SK-N-SH (cell line): Measurements from ENCODE around the gene UNC13D. TPM values are rescaled to one million over a fixed set of nuclear protein-coding genes. Genes with fewer than 3 reads are reported as not detected.

Experiments
- CTCF ChIA-PET: fragments of 300-600, 350-600 bp; formaldehyde crosslinking; extraction: SDS; loops from one replicate; lab custom pipeline; 2021; lab: Yijun Ruan, JAX
- POLR2A ChIA-PET: fragments of 350-600 bp; sonication (Branson Sonifier 250); formaldehyde crosslinking; extraction: SDS; loops from one replicate; lab custom pipeline; 2020; ENCODE audit warnings: antibody characterized with exemption, inconsistent platforms; lab: Yijun Ruan, JAX
- DNase-seq: peaks from one replicate; pipeline ENCODE4 v3.0.0; 2012
- H2AFZ ChIP-seq: fragments of 200-600 bp; sonication (generic); 2 replicates; pipeline ENCODE4 v1.8.1; 2016; ENCODE audit warnings: antibody characterized with exemption, mild to moderate bottlenecking, low read depth
- H3F3A ChIP-seq: fragments of 200-600 bp; sonication (generic); replicated peaks from 2 replicates; pipeline ENCODE3; 2016; ENCODE audit warnings: antibody characterized with exemption, mild to moderate bottlenecking; ENCODE audit not compliant: insufficient read depth
- H3K27ac ChIP-seq, 2 experiments: fragments of 200-500 bp in 1 of 2; fragments of 200-600 bp in 1 of 2; sonication (Bioruptor generic) in 1 of 2; sonication (generic), shearing (Covaris generic) in 1 of 2; 2 replicates each; pipeline versions ENCODE4 v1.5.1 to v1.6.1; 2014 to 2016; ENCODE audit warnings: low read depth in 2 of 2, inconsistent platforms in 1 of 2, low read length in 1 of 2, mild to moderate bottlenecking in 1 of 2, mixed read lengths in 1 of 2
- H3K27me3 ChIP-seq: fragments of 200-600 bp; sonication (generic), shearing (Covaris generic); 2 replicates; pipeline ENCODE4 v1.6.1; 2016; ENCODE audit warnings: mixed run types; ENCODE audit not compliant: insufficient read depth
- H3K36me3 ChIP-seq, 2 experiments: fragments of 200-500 bp in 1 of 2; fragments of 200-600 bp in 1 of 2; sonication (Bioruptor generic) in 1 of 2; sonication (generic) in 1 of 2; replicated peaks in 1 of 2; 2 replicates each; pipeline versions ENCODE3 to v1.5.1; 2014 to 2016; ENCODE audit warnings: low read length in 1 of 2, mild to moderate bottlenecking in 1 of 2; ENCODE audit not compliant: insufficient read depth in 2 of 2, control insufficient read depth in 1 of 2
- H3K4me1 ChIP-seq, 2 experiments: fragments of 200-500 bp in 1 of 2; fragments of 200-600 bp in 1 of 2; sonication (Bioruptor generic) in 1 of 2; sonication (generic), shearing (Covaris generic) in 1 of 2; 2 replicates each; pipeline versions ENCODE4 v1.5.1 to v1.6.1; 2014 to 2016; ENCODE audit warnings: low read depth in 1 of 2, low read length in 1 of 2, mixed run types in 1 of 2; ENCODE audit not compliant: insufficient read depth in 2 of 2, control insufficient read depth in 1 of 2
- H3K4me2 ChIP-seq: fragments of 200-600 bp; sonication (generic), shearing (Covaris generic); 2 replicates; pipeline ENCODE4 v1.6.1; 2017; ENCODE audit warnings: mixed run types
- H3K4me3 ChIP-seq, 2 experiments: fragments of 200-500 bp in 1 of 2; fragments of 200-600 bp in 1 of 2; sonication (Bioruptor generic) in 1 of 2; sonication (generic), shearing (Covaris generic) in 1 of 2; 2 replicates each; pipeline versions ENCODE4 v1.5.1 to v1.8.1; 2014 to 2016; ENCODE audit warnings: low read depth in 2 of 2, inconsistent platforms in 1 of 2, low read length in 1 of 2, mild to moderate bottlenecking in 1 of 2, mixed read lengths in 1 of 2, moderate library complexity in 1 of 2
- H3K79me2 ChIP-seq: fragments of 200-600 bp; sonication (generic); 2 replicates; pipeline ENCODE4 v1.8.1; 2017; ENCODE audit warnings: mild to moderate bottlenecking; ENCODE audit not compliant: insufficient read depth
- H3K9ac ChIP-seq: fragments of 200-600 bp; sonication (generic); 2 replicates; pipeline ENCODE4 v1.6.1; 2017; ENCODE audit warnings: mixed run types
- H3K9me2 ChIP-seq: fragments of 200-600 bp; sonication (generic); 2 replicates; pipeline ENCODE4 v1.6.1; 2017; ENCODE audit warnings: mixed run types
- H3K9me3 ChIP-seq: fragments of 200-600 bp; sonication (generic); 2 replicates; pipeline ENCODE4 v1.6.1; 2017; ENCODE audit warnings: mixed run types, mild to moderate bottlenecking, moderate library complexity
- H4K20me1 ChIP-seq: fragments of 200-600 bp; sonication (generic); 2 replicates; pipeline ENCODE4 v1.6.1; 2017; ENCODE audit warnings: mild to moderate bottlenecking, mixed run types; ENCODE audit not compliant: insufficient read depth
- CHD2 ChIP-seq: fragments of 150-350 bp; IDR thresholded peaks from 2 replicates; pipeline ENCODE4 v1.6.1; 2018; ENCODE audit warnings: low read length; ENCODE audit not compliant: partially characterized antibody
- CTCF ChIP-seq: fragments of 200-600 bp; sonication (generic); IDR thresholded peaks from 2 replicates; pipeline ENCODE4 v1.6.1; 2017; ENCODE audit warnings: antibody characterized with exemption, mild to moderate bottlenecking, moderate library complexity
- ELF1 ChIP-seq: IDR thresholded peaks from 2 replicates; pipeline ENCODE4 v1.4.0; 2012
- EP300 ChIP-seq, 2 experiments: IDR thresholded peaks; 2 replicates each; pipeline versions ENCODE4 v1.4.0 to v1.6.1; 2012; ENCODE audit warnings: borderline replicate concordance in 1 of 2, low read depth in 1 of 2, low read length in 1 of 2
- EZH2phosphoT487 ChIP-seq: fragments of 200-600 bp; sonication (generic); IDR thresholded peaks from 2 replicates; pipeline ENCODE4 v1.6.1; 2017; ENCODE audit warnings: low read depth, mixed run types, mild to moderate bottlenecking, antibody characterized with exemption, moderate library complexity, borderline replicate concordance
- MEF2A ChIP-seq: IDR thresholded peaks from 2 replicates; pipeline ENCODE4 v1.4.0; 2012; ENCODE audit warnings: low read depth, borderline replicate concordance
- MXI1 ChIP-seq: IDR thresholded peaks from 2 replicates; pipeline ENCODE4 v1.6.1; 2012; ENCODE audit warnings: mild to moderate bottlenecking, low read depth, low read length, improper control_type of control experiment
- NFIC ChIP-seq: IDR thresholded peaks from 2 replicates; pipeline ENCODE4 v1.4.0; 2012; ENCODE audit warnings: borderline replicate concordance
- POLR2AphosphoS5 ChIP-seq: IDR thresholded peaks from 2 replicates; pipeline ENCODE4 v1.6.1; 2012; ENCODE audit warnings: low read depth, low read length
- RAD21 ChIP-seq: IDR thresholded peaks from 2 replicates; pipeline ENCODE4 v1.6.1; 2012; ENCODE audit warnings: mild to moderate bottlenecking, low read length
- REST ChIP-seq: IDR thresholded peaks from 2 replicates; pipeline ENCODE4 v1.6.1; 2012; ENCODE audit warnings: mild to moderate bottlenecking, low read depth, low read length, moderate library complexity
- RXRA ChIP-seq: IDR thresholded peaks from 2 replicates; pipeline ENCODE4 v1.4.0; 2012; ENCODE audit warnings: low read depth, mild to moderate bottlenecking, borderline replicate concordance
- TAF1 ChIP-seq: IDR thresholded peaks from 2 replicates; pipeline ENCODE4 v1.6.1; 2012; ENCODE audit warnings: low read depth, mild to moderate bottlenecking, low read length, moderate library complexity, borderline replicate concordance
- TCF12 ChIP-seq: IDR thresholded peaks from 2 replicates; pipeline ENCODE4 v1.4.0; 2012
- TEAD4 ChIP-seq: IDR thresholded peaks from 2 replicates; pipeline ENCODE4 v1.4.0; 2012; ENCODE audit warnings: mild to moderate bottlenecking, borderline replicate concordance; ENCODE audit not compliant: insufficient read depth
- USF1 ChIP-seq: IDR thresholded peaks from 2 replicates; pipeline ENCODE4 v1.4.0; 2012; ENCODE audit warnings: low read depth, borderline replicate concordance
- USF2 ChIP-seq: fragments of 150-350 bp; IDR thresholded peaks from 2 replicates; pipeline ENCODE4 v1.6.1; 2017; ENCODE audit warnings: antibody characterized with exemption, low read length, low read depth, borderline replicate concordance
- YY1 ChIP-seq: IDR thresholded peaks from 2 replicates; pipeline ENCODE4 v1.4.0; 2012; ENCODE audit warnings: low read depth, mild to moderate bottlenecking
- WGBS: methylation state at CpG from one replicate; pipeline ENCODE4 v1.1.6; 2017; ENCODE audit warnings: low lambda C conversion rate; 5-methylcytosine and 5-hydroxymethylcytosine counted together
- polyA plus RNA-seq, 3 experiments: library from polyadenylated mRNA; depleted of rRNA; stranded (reverse); fragments of >200 nt; gene quantifications; 2 replicates each; pipeline ENCODE4 v1.2.3, GENCODE V29; 2012

The UNC13D gene
- polyA plus RNA-seq, 1 of the 3 experiments (the other 2 are of a cell fraction): 0.99 TPM

- POLR2A ChIA-PET: interaction anchor here (0.6 to 1.9 kb wide), 8 partner anchors 14 to 76 kb away, joined by 3 to 14 read pairs (median 3); partner anchors contain the start of genes GALK1, UNC13D and UNK
- Histone ChIP-seq H4K20me1 (no peaks in the 10 kb centered on the region), H3K9ac (no peak overlapping the region), H3K27me3 (no peaks in the 10 kb centered on the region), H3K9me3 (no peaks in the 10 kb centered on the region), H3F3A (peaks cover 7% of the 10 kb centered on the region), H3K4me2 (no peak overlapping the region), H3K27ac (no peak overlapping the region), H3K4me1 (peaks cover 5 to 27% of the 10 kb centered on the region in 2 experiments; a peak in 2 of 4 replicates), H3K36me3 (peaks cover 0 to 5% of the 10 kb centered on the region in 2 experiments), H2AFZ (no peak overlapping the region), H3K79me2 (no peaks in the 10 kb centered on the region), H3K9me2 (no peaks in the 10 kb centered on the region), H3K4me3 (no peak overlapping the region)
- TF ChIP-seq USF2 (no peak), RAD21 (no peak), EP300 (IDR thresholded peaks at IDR 0.05; ENCODE audit: borderline replicate concordance in 1 of 2, low read depth in 1 of 2, low read length in 1 of 2) (no peak), TCF12 (no peak), YY1 (no peak), TEAD4 (no peak), EZH2phosphoT487 (no peak)
- CTCF ChIA-PET: interaction anchor here (0.6 to 16.5 kb wide), 19 partner anchors 9 to 176 kb away, joined by 3 to 326 read pairs (median 14); partner anchors contain the start of genes GALK1, TRIM47, UNC13D and UNK
- DNase-seq: no peak
- 92% methylated on average over 7 of the region's 7 CpGs for WGBS
Measured at GRCh38 chr17:75829747-75830146, 14.5 kb downstream of the UNC13D start.

GRCh38 chr17:75828741-75829140 lies 15.5 kb downstream of the UNC13D start:
- peak overlapping the region in 1 of 2 experiments; percentile 98; a peak in 2 of 4 replicates for H3K27ac ChIP-seq
- H4K20me1 ChIP-seq: no peaks in the 10 kb centered on the region
- POLR2A ChIA-PET: interaction anchor here (0.6 to 3.3 kb wide), 6 partner anchors 11 to 75 kb away, joined by 3 to 31 read pairs (median 8); partner anchors contain the start of genes UNC13D and WBP2
- no peaks in the 10 kb centered on the region for H3K9me2 ChIP-seq
- no peak for DNase-seq
- H3F3A ChIP-seq: peaks cover 7% of the 10 kb centered on the region
- no peak overlapping the region for H2AFZ ChIP-seq
- H3K9ac ChIP-seq: no peak overlapping the region
- H3K36me3 ChIP-seq: peaks cover 0 to 15% of the 10 kb centered on the region in 2 experiments
- no peak overlapping the region for H3K4me3 ChIP-seq
- no peaks in the 10 kb centered on the region for H3K9me3 ChIP-seq
- no peak overlapping the region for H3K4me2 ChIP-seq
- H3K79me2 ChIP-seq: no peaks in the 10 kb centered on the region
- WGBS: no CpG with 5 or more reads among the region's 19 CpGs
- H3K4me1 ChIP-seq: peaks cover 5 to 27% of the 10 kb centered on the region in 2 experiments; a peak in 2 of 4 replicates
- H3K27me3 ChIP-seq: no peaks in the 10 kb centered on the region
- CTCF ChIA-PET: interaction anchor here (0.8 to 16.5 kb wide), 17 partner anchors 13 to 195 kb away, joined by 3 to 326 read pairs (median 24); partner anchors contain the start of genes GALK1, TRIM65, UNC13D and UNK
- TF ChIP-seq NFIC (no peak), USF1 (no peak), USF2 (no peak), YY1 (no peak), CTCF (no peak), REST (no peak), MXI1 (no peak), MEF2A (no peak), POLR2AphosphoS5 (no peak), TAF1 (no peak), TEAD4 (no peak), CHD2 (no peak), ELF1 (no peak), RXRA (no peak)
